Measurements from ENCODE around the gene MEF2D. TPM values are rescaled to one million over a fixed set of nuclear protein-coding genes. Genes with fewer than 3 reads are reported as not detected.

Gene MEF2D
- total RNA-seq, 1 experiment from 2014 or later = 17.3 TPM

GRCh38 chr1:156452907-156453306 is 47.7 kb downstream of the MEF2D start:
- CTCF ChIA-PET = interaction anchor here (0.6 to 1.1 kb wide), 2 partner anchors 67 to 389 kb away, joined by 3 to 4 read pairs; no protein-coding TSS in a partner anchor
- Histone ChIP-seq H3K79me2 (ENCODE audit: low read length) (no peaks in the 10 kb centered on the region), H3K27ac (ENCODE audit: low read length) (no peak overlapping the region), H3K27me3 (ENCODE audit: low read length) (no peaks in the 10 kb centered on the region), H2AFZ (ENCODE audit: low read length) (no peak overlapping the region), H3K4me1 (ENCODE audit: insufficient read depth, low read length) (peaks cover 21% of the 10 kb centered on the region), H3K4me2 (ENCODE audit: low read length) (no peak overlapping the region), H4K20me1 (ENCODE audit: low read length) (no peaks in the 10 kb centered on the region), H3K9ac (ENCODE audit: low read length) (no peak overlapping the region), H3F3A (ENCODE audit: low read length, unreplicated experiment) (no peaks in the 10 kb centered on the region), H3K36me3 (ENCODE audit: low read depth, low read length) (no peaks in the 10 kb centered on the region), H3K9me3 (ENCODE audit: low read length) (no peaks in the 10 kb centered on the region), H3K4me3 (ENCODE audit: low read length) (no peak overlapping the region), H3K9me2 (replicated peaks; ENCODE audit: low read length) (no peaks in the 10 kb centered on the region)
- POLR2A ChIA-PET (ENCODE audit: unreplicated experiment) = no interaction called here
- BruUV-seq (replicated peaks) = no TSS peak
- no peak for ATAC-seq
- intact Hi-C loops (cut with micrococcal nuclease) = no loop called here
- no peak for DNase-seq
- TF ChIP-seq CTCF (conservative IDR thresholded peaks at IDR 0.05; ENCODE audit: low read depth, low read length) = no peak
- TF ChIP-seq EZH2phosphoT487 (IDR thresholded peaks at IDR 0.05; ENCODE audit: borderline replicate concordance, low read length) = no peak
- TF ChIP-seq EZH2 (IDR thresholded peaks at IDR 0.05; ENCODE audit: low read length, unreplicated experiment) = no peak

GRCh38 chr1:156451505-156452160 is 48.9 kb downstream of the MEF2D start:
- Histone ChIP-seq H4K20me1 (ENCODE audit: low read length) (no peaks in the 10 kb centered on the region), H3K9me2 (replicated peaks; ENCODE audit: low read length) (no peaks in the 10 kb centered on the region), H3K4me2 (ENCODE audit: low read length) (no peak overlapping the region), H3K27ac (ENCODE audit: low read length) (no peak overlapping the region), H3K79me2 (ENCODE audit: low read length) (no peaks in the 10 kb centered on the region), H3K27me3 (ENCODE audit: low read length) (no peaks in the 10 kb centered on the region), H3K4me3 (ENCODE audit: low read length) (no peak overlapping the region), H3K9ac (ENCODE audit: low read length) (no peak overlapping the region), H3K4me1 (ENCODE audit: insufficient read depth, low read length) (peaks cover 13% of the 10 kb centered on the region), H3F3A (ENCODE audit: low read length, unreplicated experiment) (no peaks in the 10 kb centered on the region), H2AFZ (ENCODE audit: low read length) (no peak overlapping the region), H3K9me3 (ENCODE audit: low read length) (no peaks in the 10 kb centered on the region), H3K36me3 (ENCODE audit: low read depth, low read length) (no peaks in the 10 kb centered on the region)
- ATAC-seq (no peak), DNase-seq (no peak)
- no TSS peak for BruUV-seq (replicated peaks)
- intact Hi-C loops (cut with micrococcal nuclease) = no loop called here
- TF ChIP-seq CTCF (conservative IDR thresholded peaks at IDR 0.05; ENCODE audit: low read depth, low read length) (peak; percentile 32; the same call in 1 of the 2 replicates), EZH2 (IDR thresholded peaks at IDR 0.05; ENCODE audit: low read length, unreplicated experiment) (no peak)
- ChIA-PET CTCF (interaction anchor here (1.1 kb wide), 1 partner anchor 66 kb away, joined by 3 read pairs; no protein-coding TSS in a partner anchor), POLR2A (ENCODE audit: unreplicated experiment) (no interaction called here)
